Measurements from ENCODE around the gene SCRN1.

SCRN1 gene

GRCh38 chr7:30003098-30003497 lies 13.5 kb upstream of the SCRN1 start:
- DNase-seq (ENCODE audit: low read depth in 2 of 2), result no peak

DNA sequence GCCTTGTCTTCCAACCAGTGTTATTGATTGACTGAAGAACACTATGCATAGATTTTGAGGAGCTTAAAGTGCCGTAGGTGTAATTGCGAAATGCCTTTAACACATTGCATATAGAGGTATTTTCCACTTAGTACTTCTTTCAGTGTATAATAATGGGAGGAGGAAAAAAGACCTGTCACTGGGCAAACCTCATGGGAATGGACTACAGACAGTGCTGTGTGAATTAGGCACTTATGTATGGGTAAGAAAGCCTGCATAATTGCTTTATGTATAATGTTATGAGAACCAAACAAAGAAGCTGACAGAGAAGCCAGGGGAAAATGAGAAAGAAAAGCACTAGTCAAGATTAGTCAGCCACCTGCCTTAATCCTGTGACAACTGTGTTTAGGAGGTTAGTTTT lies 12.4 kb upstream of the SCRN1 start:
- no peak for DNase-seq (ENCODE audit: low read depth in 2 of 2)

GRCh38 chr7:29998489-29998888 lies 8.9 kb upstream of the SCRN1 start:
- DNase-seq (ENCODE audit: low read depth in 2 of 2), result no peak

GRCh38 chr7:29996321-29996720 lies 6.7 kb upstream of the SCRN1 start:
- no peak for DNase-seq (ENCODE audit: low read depth in 2 of 2)

- DNase-seq (ENCODE audit: low read depth in 2 of 2), result no peak
Observed at GRCh38 chr7:29995652-29996051, 6.1 kb upstream of the SCRN1 start.

DNA sequence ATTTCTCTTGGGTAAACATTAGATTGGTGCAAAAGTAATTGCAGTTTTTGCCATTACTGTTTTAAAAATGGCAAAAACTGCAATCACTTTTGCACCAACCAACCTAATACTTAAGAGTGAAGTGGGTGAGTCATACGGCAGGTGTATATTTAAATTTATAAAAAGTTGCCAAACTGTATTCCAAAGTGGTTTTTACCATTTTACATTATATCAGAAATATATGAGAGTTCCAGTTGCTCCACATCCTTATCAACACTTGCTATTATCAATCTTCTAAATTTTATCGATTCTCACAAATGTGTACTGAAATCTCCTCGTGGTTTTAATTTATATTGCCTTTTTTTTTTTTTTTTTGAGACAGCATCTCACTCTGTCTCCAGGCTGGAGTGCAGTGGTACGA lies 3.5 kb upstream of the SCRN1 start:
- DNase-seq (ENCODE audit: low read depth in 2 of 2), result no peak

GRCh38 chr7:29991937-29992336 lies 2.3 kb upstream of the SCRN1 start:
- DNase-seq (ENCODE audit: low read depth in 2 of 2), result no peak

GRCh38 chr7:29990931-29991330 lies 1.3 kb upstream of the SCRN1 start:
- no peak for DNase-seq (ENCODE audit: low read depth in 2 of 2)

DNA sequence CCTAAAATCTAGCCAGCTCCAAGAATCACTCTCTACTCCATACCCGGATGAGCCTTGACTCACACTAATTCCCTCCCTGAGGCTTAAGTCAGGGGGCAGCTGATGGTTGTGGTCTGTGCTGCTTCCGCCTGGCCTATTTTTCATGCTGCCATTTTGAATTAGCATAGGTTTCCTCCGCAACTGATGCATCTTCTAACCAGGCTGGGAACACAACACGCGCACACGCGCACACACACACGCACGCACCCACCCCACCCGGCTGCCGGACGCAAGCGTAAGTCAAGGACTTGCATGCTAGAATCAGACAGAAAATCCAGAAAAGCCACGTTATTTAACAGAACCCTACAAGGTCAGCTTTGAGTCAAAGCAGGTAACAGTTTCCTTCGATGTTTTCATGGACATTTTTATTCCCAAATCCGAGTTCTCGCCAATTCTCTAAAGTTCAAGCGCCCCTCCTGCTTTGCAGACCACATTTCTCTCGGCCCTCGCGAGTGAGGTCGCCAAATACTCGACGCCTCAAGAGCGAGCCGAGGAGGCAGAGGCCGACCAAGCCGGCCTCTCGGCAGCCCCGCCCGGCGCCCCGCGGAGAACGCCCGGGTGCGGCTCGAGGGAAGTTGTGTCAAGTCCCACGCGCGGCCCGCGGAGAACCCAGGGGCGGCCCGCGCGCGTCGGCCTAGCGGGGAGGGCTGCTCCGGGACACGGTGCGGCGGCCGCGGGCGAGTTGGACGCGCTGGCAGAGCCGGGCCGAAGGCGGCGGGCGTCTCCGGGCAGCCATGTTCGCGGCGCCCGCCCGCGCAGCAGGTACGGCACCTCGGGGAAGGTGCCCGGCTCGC lies 961 bp downstream of the SCRN1 start:
- DNase-seq (ENCODE audit: low read depth in 2 of 2), result no peak

GRCh38 chr7:29987811-29988317 lies 1.7 kb downstream of the SCRN1 start:
- DNase-seq (ENCODE audit: low read depth in 2 of 2), result no peak

GRCh38 chr7:29987083-29987482 lies 2.5 kb downstream of the SCRN1 start:
- DNase-seq (ENCODE audit: low read depth in 2 of 2), result no peak

- no peak for DNase-seq (ENCODE audit: low read depth in 2 of 2)
Observed at GRCh38 chr7:29980151-29980550, 9.4 kb downstream of the SCRN1 start.

GRCh38 chr7:29977886-29978651 lies 11.5 kb downstream of the SCRN1 start:
- DNase-seq (ENCODE audit: low read depth in 2 of 2), result no peak

DNA sequence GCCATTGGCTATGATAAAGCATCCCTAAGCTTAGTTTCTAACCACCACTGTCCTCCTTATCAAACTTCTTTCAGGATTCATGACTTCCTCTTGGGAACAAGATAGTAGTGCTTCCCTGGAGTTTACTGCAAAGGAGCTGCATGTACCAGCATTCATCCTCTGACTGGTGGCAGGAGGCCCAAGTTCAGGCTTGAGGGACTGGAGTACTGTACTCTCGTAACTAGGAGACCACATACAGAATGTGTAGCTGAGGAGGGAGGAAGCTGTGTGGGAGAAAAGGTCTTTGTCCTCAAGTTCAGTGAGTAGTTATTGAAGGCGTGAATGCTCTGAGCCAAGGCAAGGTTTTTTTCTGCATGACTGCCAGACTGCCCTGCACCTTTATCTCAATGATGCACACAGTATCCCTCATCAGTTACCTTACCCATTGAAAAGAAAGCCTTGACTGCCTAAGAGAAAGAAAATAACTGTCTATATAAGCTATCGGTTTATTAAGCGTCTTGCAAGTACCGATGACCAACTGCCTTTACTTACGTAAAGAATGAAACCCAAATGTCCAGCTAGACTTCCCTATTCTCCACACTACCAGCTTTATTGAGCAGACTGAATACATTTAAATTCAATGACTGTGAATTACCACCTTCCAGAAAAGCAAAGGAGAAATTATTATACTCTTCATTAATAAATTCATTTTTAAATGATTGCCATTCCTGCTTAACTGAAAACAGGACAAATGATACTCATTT lies 12.8 kb downstream of the SCRN1 start:
- DNase-seq (ENCODE audit: low read depth in 2 of 2), result no peak

DNA sequence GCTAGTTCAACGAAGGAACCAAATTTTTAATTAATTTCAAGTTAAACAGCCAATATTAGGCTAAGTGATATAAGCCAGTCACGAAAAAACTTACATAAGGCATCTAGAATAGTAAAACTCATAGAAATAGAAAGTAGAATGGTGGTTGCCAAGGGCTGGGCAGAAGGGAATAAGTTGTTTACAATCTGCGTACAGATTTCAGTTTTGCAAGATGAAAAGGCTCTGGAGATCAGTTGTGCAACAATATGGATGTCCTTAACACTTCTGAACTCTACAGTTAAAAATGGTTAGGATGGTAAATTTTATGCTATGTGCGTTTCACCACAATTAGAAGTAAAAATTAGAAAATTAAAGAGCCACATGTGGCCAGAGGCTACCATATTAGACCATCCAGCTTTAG lies 13.3 kb downstream of the SCRN1 start:
- DNase-seq (ENCODE audit: low read depth in 2 of 2), result no peak

GRCh38 chr7:29975561-29975960 lies 14.0 kb downstream of the SCRN1 start:
- no peak for DNase-seq (ENCODE audit: low read depth in 2 of 2)

DNA sequence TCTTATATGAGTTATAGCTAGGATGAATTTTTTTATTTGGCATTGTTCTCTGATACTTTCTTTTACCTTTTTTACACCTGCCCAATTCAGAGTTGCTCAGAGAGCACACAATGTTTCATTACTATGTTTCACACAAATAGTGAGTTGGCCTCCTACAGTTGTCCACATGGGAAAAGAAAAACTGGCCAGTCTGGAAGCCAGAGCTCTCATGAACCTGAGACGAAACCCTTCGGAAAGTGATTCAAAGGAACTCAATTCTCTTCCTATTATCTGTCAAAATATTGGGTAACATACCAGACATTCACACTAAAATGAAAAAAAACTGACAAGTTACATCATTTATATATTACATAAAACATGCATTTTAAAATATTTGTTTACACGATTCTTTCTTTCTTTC lies 15.3 kb downstream of the SCRN1 start:
- no peak for DNase-seq (ENCODE audit: low read depth in 2 of 2)

DNA sequence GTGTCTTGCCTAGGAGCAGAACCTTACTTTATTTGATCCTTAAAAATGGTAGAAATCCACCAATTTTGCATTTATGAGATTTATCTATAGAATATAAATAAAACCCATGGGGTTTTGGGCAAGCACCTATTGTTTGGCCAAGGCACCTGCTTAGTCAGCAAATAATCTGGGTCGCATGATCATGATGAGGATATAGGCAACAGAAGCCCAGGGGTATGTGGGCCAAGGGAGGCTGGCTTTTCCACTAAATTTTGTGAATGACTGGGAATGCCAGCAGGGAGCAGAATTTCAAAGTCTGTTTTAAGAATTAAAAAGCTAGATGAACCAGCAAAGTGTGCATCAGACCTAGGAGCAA lies 17.3 kb downstream of the SCRN1 start:
- DNase-seq (ENCODE audit: low read depth in 2 of 2), result no peak

GRCh38 chr7:29971566-29972314 lies 17.9 kb downstream of the SCRN1 start:
- DNase-seq (ENCODE audit: low read depth in 2 of 2), result no peak

DNA sequence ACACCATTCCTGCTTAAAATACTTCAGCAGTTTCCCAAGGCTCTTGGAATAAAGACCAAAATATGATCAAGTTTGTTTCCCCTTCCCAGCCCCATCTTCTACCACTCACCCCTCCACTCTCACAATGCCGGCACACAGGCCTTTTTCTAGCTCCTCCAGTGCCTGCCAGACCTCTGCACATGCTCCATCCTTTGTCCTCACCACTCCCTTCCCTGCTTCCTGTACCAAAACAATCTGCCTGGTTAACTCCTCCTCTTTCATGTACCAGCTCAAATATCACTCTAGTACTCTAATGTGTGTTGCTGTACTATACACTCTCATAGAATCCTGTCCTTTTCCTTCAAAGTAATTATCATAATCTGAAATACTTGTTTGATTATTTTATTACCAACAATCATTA lies 19.4 kb downstream of the SCRN1 start:
- DNase-seq (ENCODE audit: low read depth in 2 of 2), result no peak

GRCh38 chr7:29969738-29970137 lies 19.9 kb downstream of the SCRN1 start:
- DNase-seq (ENCODE audit: low read depth in 2 of 2), result no peak
